ENCODE data around the gene CIBAR2. TPM values are rescaled to one million over a fixed set of nuclear protein-coding genes. Genes with fewer than 3 reads are reported as not detected.

Gene CIBAR2
- total RNA-seq, 4 donors from 2014 or later: not detected

- H3K36me3 ChIP-seq: no peaks in the 10 kb centered on the region
- no peaks in the 10 kb centered on the region for H3K27me3 ChIP-seq
- H3K27ac ChIP-seq: no peak overlapping the region
- no peaks in the 10 kb centered on the region for H3K9me3 ChIP-seq
- TF ChIP-seq CTCF (IDR thresholded peaks at IDR 0.05): no peak
- no peak for TF ChIP-seq POLR2A (IDR thresholded peaks at IDR 0.05)
- peaks cover 0 to 5% (median 3%) of the 10 kb centered on the region in 4 donors for H3K4me1 ChIP-seq
- H3K4me3 ChIP-seq: no peak overlapping the region
- no peak for DNase-seq
Observed at GRCh38 chr16:85113913-85114312, 1.6 kb upstream of the CIBAR2 start.

- Histone ChIP-seq H3K27ac (no peak overlapping the region), H3K27me3 (no peaks in the 10 kb centered on the region), H3K36me3 (no peaks in the 10 kb centered on the region), H3K4me3 (no peak overlapping the region), H3K9me3 (no peaks in the 10 kb centered on the region), H3K4me1 (peaks cover 0 to 5% (median 3%) of the 10 kb centered on the region in 4 donors)
- TF ChIP-seq CTCF (IDR thresholded peaks at IDR 0.05) (no peak), POLR2A (IDR thresholded peaks at IDR 0.05) (no peak)
- no peak for DNase-seq
Observed at GRCh38 chr16:85113168-85113733, 979 bp upstream of the CIBAR2 start.

- Histone ChIP-seq H3K27me3 (no peaks in the 10 kb centered on the region), H3K36me3 (no peaks in the 10 kb centered on the region), H3K4me3 (no peak overlapping the region), H3K9me3 (no peaks in the 10 kb centered on the region), H3K4me1 (peaks cover 0 to 5% (median 3%) of the 10 kb centered on the region in 4 donors), H3K27ac (no peak overlapping the region)
- TF ChIP-seq CTCF (IDR thresholded peaks at IDR 0.05): no peak
- no peak for TF ChIP-seq POLR2A (IDR thresholded peaks at IDR 0.05)
- DNase-seq: no peak
Observed at GRCh38 chr16:85111184-85111583, 1.1 kb downstream of the CIBAR2 start.

GRCh38 chr16:85110105-85110504, 2.2 kb downstream of the CIBAR2 start:
- Histone ChIP-seq H3K9me3 (no peaks in the 10 kb centered on the region), H3K4me1 (peaks cover 0 to 5% (median 3%) of the 10 kb centered on the region in 4 donors), H3K27ac (no peak overlapping the region), H3K27me3 (no peaks in the 10 kb centered on the region), H3K36me3 (no peaks in the 10 kb centered on the region), H3K4me3 (no peak overlapping the region)
- no peak for DNase-seq
- TF ChIP-seq POLR2A (IDR thresholded peaks at IDR 0.05): no peak
- no peak for TF ChIP-seq CTCF (IDR thresholded peaks at IDR 0.05)

GRCh38 chr16:85107532-85107931, 4.7 kb downstream of the CIBAR2 start:
- Histone ChIP-seq H3K9me3 (no peaks in the 10 kb centered on the region), H3K27ac (no peak overlapping the region), H3K27me3 (no peaks in the 10 kb centered on the region), H3K4me1 (peaks cover 0 to 11% (median 4%) of the 10 kb centered on the region in 4 donors), H3K4me3 (no peak overlapping the region), H3K36me3 (no peaks in the 10 kb centered on the region)
- no peak for DNase-seq
- TF ChIP-seq CTCF (IDR thresholded peaks at IDR 0.05) (no peak), POLR2A (IDR thresholded peaks at IDR 0.05) (no peak)

GRCh38 chr16:85107083-85107482, 5.2 kb downstream of the CIBAR2 start:
- Histone ChIP-seq H3K36me3 (no peaks in the 10 kb centered on the region), H3K9me3 (no peaks in the 10 kb centered on the region), H3K27me3 (no peaks in the 10 kb centered on the region), H3K27ac (no peak overlapping the region), H3K4me3 (no peak overlapping the region), H3K4me1 (peaks cover 0 to 11% (median 4%) of the 10 kb centered on the region in 4 donors)
- no peak for TF ChIP-seq CTCF (IDR thresholded peaks at IDR 0.05)
- no peak for TF ChIP-seq POLR2A (IDR thresholded peaks at IDR 0.05)
- no peak for DNase-seq

Measured in Peyer's patch (tissue), 4 donors.